Right lung (tissue), 5 donors: Measurements from ENCODE around the gene CUX1. TPM values are rescaled to one million over a fixed set of nuclear protein-coding genes. Genes with fewer than 3 reads are reported as not detected.

Experiments
- DNase-seq, 2 donors: peaks; one replicate each; pipeline ENCODE4 v3.0.0-alpha.2; 2013
- polyA plus RNA-seq, 5 donors: library from polyadenylated mRNA; unstranded; fragments of 120-200 nt; gene quantifications; one replicate each; pipeline versions ENCODE4 v1.2.1 to v1.2.3, GENCODE V29; 2013; ENCODE audit warnings: inconsistent platforms in 1 of 5, low replicate concordance in 1 of 5; ENCODE audit not compliant: insufficient read length in 5 of 5, insufficient read depth in 1 of 5

CUX1 gene
- polyA plus RNA-seq, 5 donors, result 80.2 to 101 (median 89.3) TPM

GRCh38 chr7:102266541-102266940, 449.1 kb downstream of the CUX1 start:
- DNase-seq, result no peak

GRCh38 chr7:102268635-102269034, 451.2 kb downstream of the CUX1 start:
- DNase-seq, result no peak

GRCh38 chr7:102270178-102270887, 452.9 kb downstream of the CUX1 start:
- DNase-seq, result peak in 1 of 2 donors; percentile 49

- no peak for DNase-seq
Measured at GRCh38 chr7:102271158-102271798, 453.9 kb downstream of the CUX1 start.

- DNase-seq, result peak; percentile 51 to 56
Measured at GRCh38 chr7:102272075-102272916, 454.9 kb downstream of the CUX1 start.

GRCh38 chr7:102272917-102273748, 455.7 kb downstream of the CUX1 start:
- no peak for DNase-seq

GRCh38 chr7:102273749-102274712, 456.6 kb downstream of the CUX1 start:
- DNase-seq, result no peak

GRCh38 chr7:102275123-102275703, 457.8 kb downstream of the CUX1 start:
- no peak for DNase-seq

- DNase-seq, result no peak
Measured at GRCh38 chr7:102277901-102278300, 460.5 kb downstream of the CUX1 start.

- peak; percentile 53 to 62 for DNase-seq
Measured at GRCh38 chr7:102279537-102280400, 462.3 kb downstream of the CUX1 start.

GRCh38 chr7:102280521-102280920, 463.1 kb downstream of the CUX1 start:
- no peak for DNase-seq

GRCh38 chr7:102281785-102282184, 464.4 kb downstream of the CUX1 start:
- DNase-seq, result no peak

GRCh38 chr7:102282465-102283362, 465.3 kb downstream of the CUX1 start:
- DNase-seq, result no peak

- DNase-seq, result no peak
Measured at GRCh38 chr7:102283477-102284189, 466.2 kb downstream of the CUX1 start.

GRCh38 chr7:102284399-102284798, 467.0 kb downstream of the CUX1 start:
- DNase-seq, result no peak

- no peak for DNase-seq
Measured at GRCh38 chr7:102284891-102285539, 467.6 kb downstream of the CUX1 start.
